ENCODE results near the gene PGS1.

Gene PGS1

GRCh38 chr17:78428836-78429617 lies 50.6 kb downstream of the PGS1 start:
- DNase-seq: no peak

GRCh38 chr17:78429618-78429995 lies 51.2 kb downstream of the PGS1 start:
- no peak for DNase-seq

GRCh38 chr17:78430892-78431691 lies 52.6 kb downstream of the PGS1 start:
- no peak for DNase-seq

GRCh38 chr17:78431692-78431958 lies 53.2 kb downstream of the PGS1 start:
- no peak for DNase-seq

GRCh38 chr17:78432226-78433012 lies 54.0 kb downstream of the PGS1 start:
- no peak for DNase-seq

GRCh38 chr17:78433013-78433727 lies 54.7 kb downstream of the PGS1 start:
- DNase-seq: no peak

GRCh38 chr17:78433780-78434335 lies 55.4 kb downstream of the PGS1 start:
- no peak for DNase-seq

GRCh38 chr17:78434455-78435329 lies 56.2 kb downstream of the PGS1 start:
- no peak for DNase-seq

- no peak for DNase-seq
These were observed 57.0 kb downstream of the PGS1 start for GRCh38 chr17:78435330-78436005.

- no peak for DNase-seq
These were observed 59.2 kb downstream of the PGS1 start for GRCh38 chr17:78437508-78438169.

- no peak for DNase-seq
These were observed 59.8 kb downstream of the PGS1 start for GRCh38 chr17:78438271-78438691.

- DNase-seq: no peak
These were observed 60.4 kb downstream of the PGS1 start for GRCh38 chr17:78438694-78439325.

- DNase-seq: no peak
These were observed 63.0 kb downstream of the PGS1 start for GRCh38 chr17:78441271-78441971.

- peak; percentile 11 to 84 for DNase-seq
These were observed 64.3 kb downstream of the PGS1 start for GRCh38 chr17:78442648-78443218.

GRCh38 chr17:78444392-78444791 lies 65.9 kb downstream of the PGS1 start:
- DNase-seq: no peak

- DNase-seq: no peak
These were observed 68.4 kb downstream of the PGS1 start for GRCh38 chr17:78446833-78447232.

GRCh38 chr17:78448356-78448993 lies 70.0 kb downstream of the PGS1 start:
- no peak for DNase-seq

- no peak for DNase-seq
These were observed 71.6 kb downstream of the PGS1 start for GRCh38 chr17:78449983-78450595.

Measured in CD4-positive, alpha-beta T cell treated with Interferon alpha-2 for 1 hour (primary cell).